GM12892 (cell line): ENCODE measurements around the gene NKAIN2.
"Not testable (repeated sequence)": the region's sequence is repeated elsewhere in the genome, so short reads cannot be mapped to it uniquely, and the experiment has no call there.

Experiments used
- DNase-seq: peaks from one replicate; pipeline ENCODE4 v3.0.0; 2011; ENCODE audit not compliant: insufficient read length
- FAIRE-seq: peaks from 2 replicates; lab custom pipeline; 2011; peaks lifted over from hg19 to GRCh38; lab: Jason Lieb, UNC
- POLR2A ChIP-seq: IDR thresholded peaks from 2 replicates; pipeline ENCODE4 v1.6.1; 2011; ENCODE audit warnings: low read depth, low read length, control low read depth
- POLR2AphosphoS5 ChIP-seq: IDR thresholded peaks from 2 replicates; pipeline ENCODE4 v1.6.1; 2011; ENCODE audit warnings: low read depth, low read length, control low read depth
- TAF1 ChIP-seq: IDR thresholded peaks from 2 replicates; pipeline ENCODE4 v1.6.1; 2011; ENCODE audit warnings: low read depth, mild to moderate bottlenecking, control low read depth, low read length, borderline replicate concordance

Gene NKAIN2

DNA sequence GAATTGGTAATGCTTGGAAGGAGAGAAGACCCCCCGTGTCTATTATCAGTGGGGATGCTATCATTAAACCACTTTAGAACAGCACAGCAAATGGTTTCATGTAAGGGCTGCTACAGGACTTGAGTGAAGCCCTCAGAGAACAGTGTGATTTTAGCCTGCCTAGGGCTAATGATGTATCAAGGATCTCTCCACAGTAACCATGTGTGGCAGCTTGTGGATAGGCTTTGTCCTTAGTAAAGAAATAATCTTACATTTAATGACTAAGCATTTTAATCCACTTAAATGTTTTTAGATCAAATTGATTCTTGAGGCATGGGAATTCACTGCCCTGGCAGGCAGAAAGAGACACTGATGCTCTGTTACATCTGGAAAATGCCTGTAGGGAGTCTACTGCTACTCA lies 495.1 kb downstream of the NKAIN2 start:
- FAIRE-seq = no peak

DNA sequence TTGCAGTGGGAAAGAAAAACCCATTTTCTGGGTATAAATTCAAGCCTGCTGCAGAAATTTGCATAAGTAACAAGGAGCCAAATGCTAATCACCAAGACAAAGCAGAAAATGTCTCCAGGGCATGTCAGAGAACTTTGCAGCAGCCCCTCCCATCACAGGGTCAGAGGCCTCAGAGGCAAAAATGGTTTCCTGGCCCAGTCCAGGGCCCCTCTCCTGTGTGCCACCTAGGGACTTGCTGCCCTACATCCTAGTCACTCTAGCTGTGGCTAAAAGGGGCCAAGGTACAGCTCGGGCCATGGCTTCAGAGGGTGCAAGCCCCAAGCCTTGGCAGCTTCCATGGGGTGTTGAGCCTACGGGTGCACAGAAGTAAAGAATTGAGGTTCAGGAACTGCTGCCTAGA lies 497.2 kb downstream of the NKAIN2 start:
- DNase-seq, FAIRE-seq: not testable (repeated sequence)

More for the DNA sequence above, 495.1 kb downstream of the NKAIN2 start:
- DNase-seq = no peak
- TF ChIP-seq POLR2A (no peak), POLR2AphosphoS5 (no peak), TAF1 (no peak)

DNA sequence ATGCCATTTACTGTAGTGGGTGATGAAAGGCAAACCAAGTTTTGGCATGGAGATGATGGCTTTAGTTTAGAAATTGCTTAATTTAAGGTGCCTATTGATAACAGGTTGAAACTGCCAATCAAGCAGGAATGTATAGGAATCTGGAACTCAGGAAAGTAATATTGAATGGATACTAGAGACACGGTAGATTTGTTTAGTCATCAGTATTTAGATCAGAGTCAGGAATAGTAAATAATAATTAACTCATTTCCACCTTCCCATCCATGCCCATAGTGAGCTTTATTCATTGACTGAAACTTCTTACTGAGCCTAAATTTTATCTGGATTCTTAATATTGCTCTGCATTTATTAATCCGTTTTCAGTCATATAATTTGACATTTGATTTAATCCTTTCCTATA lies 500.3 kb downstream of the NKAIN2 start:
- TF ChIP-seq POLR2A (no peak), POLR2AphosphoS5 (no peak), TAF1 (no peak)
- FAIRE-seq (no peak), DNase-seq (no peak)

DNA sequence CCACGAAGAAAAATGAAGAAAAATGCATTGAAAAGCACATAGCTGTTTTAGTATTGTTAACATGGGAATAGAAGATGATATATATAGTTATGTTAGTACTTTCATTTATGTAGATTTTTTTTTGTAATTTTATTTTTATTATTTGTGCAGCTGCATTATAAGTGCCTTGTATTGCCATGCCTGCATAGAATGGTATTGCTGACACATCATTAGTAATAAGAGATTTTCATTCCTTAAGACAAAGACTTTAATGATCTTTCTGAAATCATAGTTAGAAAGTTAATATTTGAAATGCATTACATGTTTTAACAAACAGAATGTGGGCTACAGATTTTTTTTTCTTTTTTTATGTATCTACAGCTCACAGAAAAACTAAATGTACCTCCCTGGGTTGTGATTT lies 506.5 kb downstream of the NKAIN2 start:
- FAIRE-seq (no peak), DNase-seq (no peak)
- TF ChIP-seq TAF1 (no peak), POLR2AphosphoS5 (no peak), POLR2A (no peak)

DNA sequence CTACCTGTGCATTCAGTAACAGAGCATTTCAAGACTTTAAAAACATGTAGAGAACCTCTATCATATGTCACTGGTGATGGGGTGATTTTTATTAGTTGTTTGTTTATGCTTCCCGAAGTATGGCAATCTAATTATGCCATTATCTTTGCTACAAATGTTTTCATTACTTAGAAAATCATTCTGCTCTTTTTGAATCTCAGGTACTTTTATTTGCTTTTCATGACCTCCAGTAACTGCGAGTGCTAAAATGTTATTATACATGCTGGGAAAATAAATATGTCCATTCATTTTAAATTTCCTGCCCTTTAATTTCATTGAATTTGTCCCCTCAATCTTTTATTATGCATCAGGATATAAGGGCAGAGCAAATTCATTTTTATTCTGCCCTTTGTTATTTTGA lies 515.7 kb downstream of the NKAIN2 start:
- DNase-seq (no peak), FAIRE-seq (no peak)
- no peak for TF ChIP-seq POLR2AphosphoS5
- no peak for TF ChIP-seq POLR2A
- TF ChIP-seq TAF1 = no peak

DNA sequence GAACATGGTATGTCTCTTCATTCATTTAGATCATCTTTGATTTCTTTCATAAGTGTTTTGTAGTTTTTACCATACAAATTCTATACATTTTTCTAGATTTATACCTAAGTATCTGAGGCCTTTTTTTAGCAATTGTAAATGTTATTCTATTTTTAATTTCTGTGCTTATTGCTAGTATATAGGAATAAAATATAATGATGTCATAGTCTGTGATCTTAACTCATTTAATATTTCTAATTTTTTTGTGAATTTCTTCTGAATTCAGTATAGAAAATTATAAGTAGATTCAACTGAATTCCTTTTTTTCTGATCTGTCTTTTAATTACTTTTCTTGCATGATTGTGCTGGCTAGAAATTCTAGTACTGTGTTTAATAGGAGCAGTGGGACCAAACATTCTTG lies 520.6 kb downstream of the NKAIN2 start:
- no peak for FAIRE-seq
- TF ChIP-seq POLR2AphosphoS5 (no peak), TAF1 (no peak), POLR2A (no peak)
- no peak for DNase-seq

DNA sequence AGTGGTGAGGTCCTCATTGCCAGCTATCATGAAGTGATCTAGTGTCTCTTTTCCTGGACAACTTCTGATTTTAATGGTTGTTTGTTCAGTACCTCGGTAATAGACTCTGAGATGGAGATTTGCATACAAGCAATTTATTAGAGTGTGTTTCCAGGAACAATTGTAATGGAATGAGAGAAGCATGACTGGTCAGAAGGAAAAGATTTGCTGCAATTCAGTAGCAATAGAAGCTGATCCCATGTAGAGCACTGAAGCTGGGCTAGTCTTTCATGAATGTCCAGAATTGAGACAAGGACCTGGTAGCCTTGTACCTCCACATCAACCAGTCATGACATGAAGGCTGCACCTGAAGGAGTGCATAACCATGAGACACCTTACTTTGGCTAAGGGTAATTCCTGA lies 526.5 kb downstream of the NKAIN2 start:
- FAIRE-seq (no peak), DNase-seq (no peak)
- no peak for TF ChIP-seq TAF1
- TF ChIP-seq POLR2AphosphoS5 = no peak
- no peak for TF ChIP-seq POLR2A

DNA sequence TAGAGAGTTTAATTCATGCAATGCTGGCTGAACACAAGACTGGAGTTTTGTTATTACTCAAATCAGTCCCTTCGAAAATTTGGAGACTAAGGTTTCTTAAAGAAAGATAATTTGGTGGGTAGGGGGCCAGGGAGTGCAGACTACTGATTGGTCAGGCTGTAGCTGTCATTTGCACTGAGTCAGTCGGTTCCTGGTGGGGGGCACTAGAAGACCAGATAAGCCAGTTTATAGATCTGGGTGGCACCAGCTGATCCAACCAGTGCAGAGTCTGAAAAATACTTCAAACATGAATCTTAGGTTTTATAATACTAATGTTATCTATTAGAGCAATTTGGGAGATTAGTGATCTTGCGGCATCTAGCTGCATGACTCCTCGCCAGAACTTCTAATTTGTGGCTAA lies 530.7 kb downstream of the NKAIN2 start:
- FAIRE-seq (no peak), DNase-seq (no peak)
- TF ChIP-seq TAF1 = no peak
- TF ChIP-seq POLR2A = no peak
- no peak for TF ChIP-seq POLR2AphosphoS5

DNA sequence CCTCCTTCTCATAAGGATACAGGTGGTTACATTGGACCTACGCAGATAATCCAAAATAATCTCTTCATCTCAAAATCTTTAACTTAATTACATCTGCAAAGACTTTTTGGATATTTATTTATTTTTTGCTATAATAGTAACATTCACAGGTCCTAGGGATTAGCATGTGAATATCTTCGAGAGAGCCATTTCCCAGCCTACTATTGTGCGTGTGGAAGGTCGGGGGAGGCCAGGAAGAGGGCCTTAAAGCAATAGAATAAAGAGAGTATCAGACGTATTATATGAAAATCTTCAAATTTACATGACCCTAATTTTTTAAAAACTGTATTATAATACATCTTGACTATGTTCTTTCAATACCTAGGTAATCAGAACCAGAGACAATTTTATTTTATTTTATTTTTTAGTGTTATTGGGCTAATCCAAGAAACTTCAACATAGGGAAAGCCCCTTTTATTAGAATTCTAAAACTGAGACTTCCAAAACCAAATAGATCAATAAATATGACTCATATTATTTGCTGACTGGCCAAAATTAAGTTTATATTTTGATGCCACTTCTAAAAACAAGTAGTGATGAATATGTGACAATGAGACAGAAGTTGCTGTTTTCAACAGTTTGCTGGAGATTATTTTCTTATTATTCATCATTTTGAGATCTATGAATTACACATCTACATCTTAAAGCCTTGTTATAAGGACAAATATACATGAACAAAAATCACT lies 536.1 kb downstream of the NKAIN2 start:
- no peak for DNase-seq
- TF ChIP-seq TAF1 (no peak), POLR2AphosphoS5 (no peak), POLR2A (no peak)
- no peak for FAIRE-seq

DNA sequence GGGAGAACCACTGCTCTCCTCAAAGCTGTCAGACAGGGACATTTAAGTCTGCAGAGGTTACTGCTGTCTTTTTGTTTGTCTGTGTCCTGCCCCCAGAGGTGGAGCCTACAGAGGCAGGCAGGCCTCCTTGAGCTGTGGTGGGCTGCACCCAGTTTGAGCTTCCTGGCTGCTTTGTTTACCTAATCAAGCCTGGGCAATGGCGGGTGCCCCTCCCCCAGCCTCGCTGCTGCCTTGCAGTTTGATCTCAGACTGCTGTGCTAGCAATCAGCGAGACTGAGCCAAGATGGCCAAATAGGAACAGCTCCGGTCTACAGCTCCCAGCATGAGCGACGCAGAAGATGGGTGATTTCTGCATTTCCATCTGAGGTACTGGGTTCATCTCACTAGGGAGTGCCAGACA lies 544.7 kb downstream of the NKAIN2 start:
- not testable (repeated sequence) for FAIRE-seq, DNase-seq

DNA sequence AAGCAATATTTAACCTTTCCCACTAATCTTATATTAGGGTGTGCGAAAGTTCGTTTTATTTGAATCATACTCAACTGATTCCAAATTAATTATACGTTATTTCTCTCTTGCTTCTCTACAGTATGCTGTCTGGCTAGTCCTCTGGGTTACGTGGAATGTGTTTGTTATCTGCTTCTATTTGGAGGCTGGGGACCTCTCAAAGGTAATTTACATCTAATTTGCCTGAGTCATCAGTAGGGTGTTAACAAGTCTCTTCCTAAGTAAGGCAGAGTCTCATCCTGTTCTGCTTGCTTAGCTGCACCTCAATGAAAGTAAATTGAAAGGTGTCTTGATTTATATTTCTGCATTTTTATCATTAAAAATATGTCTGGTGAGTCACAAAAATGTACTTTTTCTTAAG lies 551.5 kb downstream of the NKAIN2 start:
- no peak for FAIRE-seq
- no peak for TF ChIP-seq POLR2A
- no peak for TF ChIP-seq POLR2AphosphoS5
- TF ChIP-seq TAF1 = no peak
- DNase-seq = no peak

DNA sequence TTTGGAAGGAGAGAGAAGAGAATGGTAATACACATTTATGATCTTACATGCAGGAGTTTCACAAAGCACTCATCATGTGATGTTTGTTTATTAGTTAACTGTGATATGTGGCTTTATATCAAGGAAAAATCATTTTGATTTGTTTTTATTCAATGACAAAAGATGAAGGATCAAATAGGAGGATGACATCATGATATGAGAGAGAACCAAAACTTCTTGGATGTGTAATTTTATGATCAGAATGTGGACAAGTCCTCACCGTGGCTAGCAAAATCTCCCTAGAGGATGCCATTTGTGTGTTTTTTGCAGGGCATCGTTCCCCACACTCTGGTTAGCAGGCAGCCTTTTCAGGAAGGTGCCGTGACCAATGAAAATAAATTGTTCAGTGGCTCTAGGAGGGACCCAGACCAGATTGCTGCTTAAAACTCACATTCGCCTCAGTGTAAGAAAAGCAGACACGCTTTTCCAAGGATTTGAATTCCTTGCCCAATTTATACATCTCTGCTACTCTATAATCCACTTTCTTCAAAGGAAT lies 552.7 kb downstream of the NKAIN2 start:
- FAIRE-seq = no peak
- no peak for TF ChIP-seq POLR2A
- TF ChIP-seq TAF1 = no peak
- no peak for TF ChIP-seq POLR2AphosphoS5
- no peak for DNase-seq
